GM23338 (cell line): Measurements from ENCODE around the gene CELA1. TPM values are rescaled to one million over a fixed set of nuclear protein-coding genes. Genes with fewer than 3 reads are reported as not detected.

Experiments used
- ATAC-seq: fragments of 200-7000 bp; cut with Tn5 transposase; 3 replicates; pipeline ENCODE4 v1.9.1; 2020
- DNase-seq: peaks from one replicate; pipeline ENCODE4 v3.0.0-alpha.2; 2015; ENCODE audit warnings: low spot score
- H2AFZ ChIP-seq: fragments of 200-600 bp; sonication (generic); 2 replicates; pipeline ENCODE4 v1.8.0; 2016; ENCODE audit warnings: antibody characterized with exemption, mild to moderate bottlenecking, moderate library complexity
- H3F3A ChIP-seq: fragments of 200-600 bp; sonication (generic); replicated peaks from 2 replicates; pipeline ENCODE4 v1.8.0; 2017; ENCODE audit warnings: antibody characterized with exemption, mixed run types, low read depth
- H3K27ac ChIP-seq: fragments of 200-600 bp; sonication (generic); 2 replicates; pipeline ENCODE4 v1.6.1; 2016; ENCODE audit warnings: low read depth
- H3K27me3 ChIP-seq: fragments of 200-600 bp; sonication (generic); 2 replicates; pipeline ENCODE4 v1.8.0; 2016; ENCODE audit warnings: mild to moderate bottlenecking, mixed run types, moderate library complexity; ENCODE audit not compliant: insufficient read depth
- H3K36me3 ChIP-seq: fragments of 200-600 bp; sonication (generic); 2 replicates; pipeline ENCODE4 v1.8.0; 2016; ENCODE audit warnings: mild to moderate bottlenecking; ENCODE audit not compliant: insufficient read depth
- H3K4me1 ChIP-seq: fragments of 200-600 bp; sonication (generic); 2 replicates; pipeline ENCODE4 v1.8.0; 2016; ENCODE audit warnings: mild to moderate bottlenecking, moderate library complexity; ENCODE audit not compliant: insufficient read depth
- H3K4me2 ChIP-seq: fragments of 200-600 bp; sonication (generic); 2 replicates; pipeline ENCODE4 v1.7.1; 2017; ENCODE audit warnings: mixed run types
- H3K4me3 ChIP-seq: fragments of 200-600 bp; sonication (generic); 2 replicates; pipeline ENCODE4 v1.6.1; 2016; ENCODE audit warnings: mixed run types
- H3K79me2 ChIP-seq: fragments of 200-600 bp; sonication (generic); replicated peaks from 2 replicates; pipeline ENCODE4 v1.8.0; 2017; ENCODE audit warnings: mild to moderate bottlenecking; ENCODE audit not compliant: insufficient read depth
- H3K9me2 ChIP-seq: fragments of 200-600 bp; sonication (generic); 2 replicates; pipeline ENCODE4 v1.8.0; 2017; ENCODE audit not compliant: insufficient read depth
- H4K20me1 ChIP-seq: fragments of 200-600 bp; sonication (generic); replicated peaks from 2 replicates; pipeline ENCODE4 v1.8.0; 2017; ENCODE audit warnings: mild to moderate bottlenecking; ENCODE audit not compliant: insufficient read depth
- H3K27ac Mint-ChIP-seq: 2 replicates; pipeline ENCODE4 v1.8.0; 2020; ENCODE audit warnings: inconsistent platforms, mild to moderate bottlenecking, moderate library complexity, mixed read lengths
- H3K27me3 Mint-ChIP-seq: 3 replicates; pipeline ENCODE4 v1.8.0; 2022; ENCODE audit warnings: low read depth, mild to moderate bottlenecking, moderate library complexity, mixed read lengths, inconsistent platforms; ENCODE audit not compliant: insufficient read depth, poor library complexity
- H3K36me3 Mint-ChIP-seq: 3 replicates; pipeline ENCODE4 v1.8.0; 2021; ENCODE audit warnings: low read depth, mild to moderate bottlenecking, inconsistent platforms, moderate library complexity, mixed read lengths
- H3K4me1 Mint-ChIP-seq: 3 replicates; pipeline ENCODE4 v1.8.0; 2020; ENCODE audit warnings: mild to moderate bottlenecking, inconsistent platforms, mixed read lengths
- H3K4me3 Mint-ChIP-seq: 3 replicates; pipeline ENCODE4 v1.8.0; 2021; ENCODE audit warnings: moderate library complexity, mild to moderate bottlenecking, inconsistent platforms, mixed read lengths
- H3K9me3 Mint-ChIP-seq: 3 replicates; pipeline ENCODE4 v1.8.0; 2020; ENCODE audit warnings: moderate library complexity, mild to moderate bottlenecking, inconsistent platforms, mixed read lengths
- CREB1 ChIP-seq: fragments of 250-450 bp; sonication (Bioruptor Pico); IDR thresholded peaks from 2 replicates; pipeline ENCODE4 v1.5.0; 2020; ENCODE audit warnings: low read depth, mild to moderate bottlenecking, moderate library complexity
- EZH2 ChIP-seq: fragments of 200-600 bp; sonication (generic); IDR thresholded peaks from one replicate; pipeline ENCODE4 v1.8.0; 2017; ENCODE audit warnings: antibody characterized with exemption, mild to moderate bottlenecking, low read depth; ENCODE audit not compliant: unreplicated experiment
- EZH2phosphoT487 ChIP-seq: fragments of 200-600 bp; sonication (generic); IDR thresholded peaks from one replicate; pipeline ENCODE4 v1.8.1; 2018; ENCODE audit warnings: antibody characterized with exemption; ENCODE audit not compliant: unreplicated experiment
- JUNB ChIP-seq: IDR thresholded peaks from one replicate; pipeline ENCODE4 v1.6.1; 2016; ENCODE audit warnings: antibody characterized with exemption; ENCODE audit not compliant: unreplicated experiment
- NANOG ChIP-seq: IDR thresholded peaks from 2 replicates; pipeline ENCODE4 v1.6.1; 2016; ENCODE audit warnings: antibody characterized with exemption, borderline replicate concordance
- POLR2AphosphoS5 ChIP-seq: IDR thresholded peaks from 2 replicates; pipeline ENCODE4 v1.6.1; 2016; ENCODE audit warnings: antibody characterized with exemption, low read depth
- STAT1 ChIP-seq: IDR thresholded peaks from one replicate; pipeline ENCODE4 v1.6.1; 2016; ENCODE audit warnings: antibody characterized with exemption; ENCODE audit not compliant: unreplicated experiment
- ZNF114 ChIP-seq: fragments of 250-450 bp; sonication (Bioruptor Pico); IDR thresholded peaks from 2 replicates; pipeline ENCODE4 v1.5.0; 2020; ENCODE audit warnings: mild to moderate bottlenecking, moderate library complexity
- ZNF331 ChIP-seq: fragments of 250-450 bp; sonication (Bioruptor Pico); IDR thresholded peaks from 2 replicates; pipeline ENCODE4 v1.5.0; 2020; ENCODE audit warnings: low read depth, mild to moderate bottlenecking, moderate library complexity
- polyA plus RNA-seq: library from polyadenylated mRNA; unstranded; fragments of >200 nt; fragmentation: Nextera tagmentation; extraction: Ambion mirVana; gene quantifications from 2 replicates; pipeline ENCODE4 v1.2.1, GENCODE V29; 2016
- total RNA-seq: library from RNA; depleted of rRNA; stranded (reverse); fragments of >200 nt; shearing (Covaris generic); gene quantifications from 2 replicates; pipeline ENCODE4 v1.2.3, GENCODE V29; 2014
- TF ChIP-seq, protein P1 (sequence below): IDR thresholded peaks from 2 replicates; pipeline ENCODE4 v1.6.1; 2016; ENCODE audit warnings: antibody characterized with exemption
- TF ChIP-seq, protein P2 (sequence below): fragments of 250-450 bp; sonication (Bioruptor Pico); IDR thresholded peaks from 2 replicates; pipeline ENCODE4 v1.5.0; 2020; ENCODE audit warnings: mild to moderate bottlenecking, moderate library complexity
- TF ChIP-seq, protein P3 (sequence below), 2 experiments: fragments of 200-600 bp in 1 of 2; sonication (generic) in 1 of 2; conservative IDR thresholded peaks; 2 replicates each; pipeline versions ENCODE4 v1.5.1 to v1.6.1; 2016 to 2017; ENCODE audit warnings: antibody characterized with exemption in 2 of 2, low read depth in 2 of 2, mild to moderate bottlenecking in 2 of 2, moderate library complexity in 1 of 2
- TF ChIP-seq, protein P4 (sequence below): IDR thresholded peaks from one replicate; pipeline ENCODE4 v1.6.1; 2018; ENCODE audit warnings: antibody characterized with exemption; ENCODE audit not compliant: unreplicated experiment

Gene CELA1
- total and polyA plus RNA-seq, 2 experiments from 2014 or later = not detected

DNA sequence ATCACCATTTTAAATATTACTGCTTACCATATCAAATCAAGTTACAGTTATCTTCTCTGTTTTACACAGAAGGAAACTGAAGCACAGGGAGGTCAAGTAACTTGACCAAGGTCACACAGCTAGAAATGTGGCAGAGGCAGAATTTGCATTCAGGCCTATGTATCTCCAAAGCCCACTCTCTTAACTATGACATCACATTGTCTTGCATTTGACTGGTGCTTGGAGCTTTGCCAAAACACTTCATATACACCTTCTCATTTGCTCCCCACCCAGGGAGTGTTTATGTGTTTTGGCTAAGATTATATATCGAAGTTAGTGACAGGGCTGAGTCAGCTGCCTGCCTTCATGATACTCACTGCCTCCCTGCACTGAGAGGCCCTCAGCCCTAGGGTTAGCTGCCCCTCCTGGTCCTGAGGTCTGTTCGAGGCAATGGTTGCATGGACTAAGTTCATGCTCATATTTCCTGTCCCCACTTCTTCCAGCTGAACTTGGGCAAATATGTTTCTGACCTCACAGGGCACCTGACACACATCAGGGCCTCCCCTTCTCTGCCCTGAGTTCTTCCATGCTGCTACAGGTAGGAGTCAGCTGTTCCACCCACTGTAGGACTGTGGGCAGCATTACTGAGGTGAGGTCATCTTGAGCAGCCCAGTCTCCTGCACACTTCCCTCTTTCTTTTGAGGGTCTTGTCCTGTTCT, 43.0 kb upstream of the CELA1 start:
- Mint-ChIP-seq H3K27me3 (peaks cover 39% of the 10 kb centered on the region), H3K4me3 (no peak overlapping the region; the same call in 2 of the 3 replicates), H3K9me3 (no peaks in the 10 kb centered on the region), H3K4me1 (peaks cover 43% of the 10 kb centered on the region), H3K36me3 (peaks cover 6% of the 10 kb centered on the region; the same call in 2 of the 3 replicates), H3K27ac (no peak overlapping the region)
- no peak for ATAC-seq
- Histone ChIP-seq H3K27ac (no peak overlapping the region), H4K20me1 (no peaks in the 10 kb centered on the region; the same call in 1 of the 2 replicates), H3K4me1 (peaks cover 35% of the 10 kb centered on the region), H3K36me3 (no peaks in the 10 kb centered on the region), H3F3A (peaks cover 21% of the 10 kb centered on the region), H3K9me2 (no peaks in the 10 kb centered on the region; the same call in 1 of the 2 replicates), H2AFZ (no peak overlapping the region), H3K27me3 (no peaks in the 10 kb centered on the region), H3K79me2 (peaks cover 8% of the 10 kb centered on the region), H3K4me2 (no peak overlapping the region), H3K4me3 (no peak overlapping the region)
- TF ChIP-seq POLR2AphosphoS5 = no peak
- no peak for TF ChIP-seq JUNB
- TF ChIP-seq, protein P1, sequence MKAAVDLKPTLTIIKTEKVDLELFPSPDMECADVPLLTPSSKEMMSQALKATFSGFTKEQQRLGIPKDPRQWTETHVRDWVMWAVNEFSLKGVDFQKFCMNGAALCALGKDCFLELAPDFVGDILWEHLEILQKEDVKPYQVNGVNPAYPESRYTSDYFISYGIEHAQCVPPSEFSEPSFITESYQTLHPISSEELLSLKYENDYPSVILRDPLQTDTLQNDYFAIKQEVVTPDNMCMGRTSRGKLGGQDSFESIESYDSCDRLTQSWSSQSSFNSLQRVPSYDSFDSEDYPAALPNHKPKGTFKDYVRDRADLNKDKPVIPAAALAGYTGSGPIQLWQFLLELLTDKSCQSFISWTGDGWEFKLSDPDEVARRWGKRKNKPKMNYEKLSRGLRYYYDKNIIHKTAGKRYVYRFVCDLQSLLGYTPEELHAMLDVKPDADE = no peak
- TF ChIP-seq, protein P2, sequence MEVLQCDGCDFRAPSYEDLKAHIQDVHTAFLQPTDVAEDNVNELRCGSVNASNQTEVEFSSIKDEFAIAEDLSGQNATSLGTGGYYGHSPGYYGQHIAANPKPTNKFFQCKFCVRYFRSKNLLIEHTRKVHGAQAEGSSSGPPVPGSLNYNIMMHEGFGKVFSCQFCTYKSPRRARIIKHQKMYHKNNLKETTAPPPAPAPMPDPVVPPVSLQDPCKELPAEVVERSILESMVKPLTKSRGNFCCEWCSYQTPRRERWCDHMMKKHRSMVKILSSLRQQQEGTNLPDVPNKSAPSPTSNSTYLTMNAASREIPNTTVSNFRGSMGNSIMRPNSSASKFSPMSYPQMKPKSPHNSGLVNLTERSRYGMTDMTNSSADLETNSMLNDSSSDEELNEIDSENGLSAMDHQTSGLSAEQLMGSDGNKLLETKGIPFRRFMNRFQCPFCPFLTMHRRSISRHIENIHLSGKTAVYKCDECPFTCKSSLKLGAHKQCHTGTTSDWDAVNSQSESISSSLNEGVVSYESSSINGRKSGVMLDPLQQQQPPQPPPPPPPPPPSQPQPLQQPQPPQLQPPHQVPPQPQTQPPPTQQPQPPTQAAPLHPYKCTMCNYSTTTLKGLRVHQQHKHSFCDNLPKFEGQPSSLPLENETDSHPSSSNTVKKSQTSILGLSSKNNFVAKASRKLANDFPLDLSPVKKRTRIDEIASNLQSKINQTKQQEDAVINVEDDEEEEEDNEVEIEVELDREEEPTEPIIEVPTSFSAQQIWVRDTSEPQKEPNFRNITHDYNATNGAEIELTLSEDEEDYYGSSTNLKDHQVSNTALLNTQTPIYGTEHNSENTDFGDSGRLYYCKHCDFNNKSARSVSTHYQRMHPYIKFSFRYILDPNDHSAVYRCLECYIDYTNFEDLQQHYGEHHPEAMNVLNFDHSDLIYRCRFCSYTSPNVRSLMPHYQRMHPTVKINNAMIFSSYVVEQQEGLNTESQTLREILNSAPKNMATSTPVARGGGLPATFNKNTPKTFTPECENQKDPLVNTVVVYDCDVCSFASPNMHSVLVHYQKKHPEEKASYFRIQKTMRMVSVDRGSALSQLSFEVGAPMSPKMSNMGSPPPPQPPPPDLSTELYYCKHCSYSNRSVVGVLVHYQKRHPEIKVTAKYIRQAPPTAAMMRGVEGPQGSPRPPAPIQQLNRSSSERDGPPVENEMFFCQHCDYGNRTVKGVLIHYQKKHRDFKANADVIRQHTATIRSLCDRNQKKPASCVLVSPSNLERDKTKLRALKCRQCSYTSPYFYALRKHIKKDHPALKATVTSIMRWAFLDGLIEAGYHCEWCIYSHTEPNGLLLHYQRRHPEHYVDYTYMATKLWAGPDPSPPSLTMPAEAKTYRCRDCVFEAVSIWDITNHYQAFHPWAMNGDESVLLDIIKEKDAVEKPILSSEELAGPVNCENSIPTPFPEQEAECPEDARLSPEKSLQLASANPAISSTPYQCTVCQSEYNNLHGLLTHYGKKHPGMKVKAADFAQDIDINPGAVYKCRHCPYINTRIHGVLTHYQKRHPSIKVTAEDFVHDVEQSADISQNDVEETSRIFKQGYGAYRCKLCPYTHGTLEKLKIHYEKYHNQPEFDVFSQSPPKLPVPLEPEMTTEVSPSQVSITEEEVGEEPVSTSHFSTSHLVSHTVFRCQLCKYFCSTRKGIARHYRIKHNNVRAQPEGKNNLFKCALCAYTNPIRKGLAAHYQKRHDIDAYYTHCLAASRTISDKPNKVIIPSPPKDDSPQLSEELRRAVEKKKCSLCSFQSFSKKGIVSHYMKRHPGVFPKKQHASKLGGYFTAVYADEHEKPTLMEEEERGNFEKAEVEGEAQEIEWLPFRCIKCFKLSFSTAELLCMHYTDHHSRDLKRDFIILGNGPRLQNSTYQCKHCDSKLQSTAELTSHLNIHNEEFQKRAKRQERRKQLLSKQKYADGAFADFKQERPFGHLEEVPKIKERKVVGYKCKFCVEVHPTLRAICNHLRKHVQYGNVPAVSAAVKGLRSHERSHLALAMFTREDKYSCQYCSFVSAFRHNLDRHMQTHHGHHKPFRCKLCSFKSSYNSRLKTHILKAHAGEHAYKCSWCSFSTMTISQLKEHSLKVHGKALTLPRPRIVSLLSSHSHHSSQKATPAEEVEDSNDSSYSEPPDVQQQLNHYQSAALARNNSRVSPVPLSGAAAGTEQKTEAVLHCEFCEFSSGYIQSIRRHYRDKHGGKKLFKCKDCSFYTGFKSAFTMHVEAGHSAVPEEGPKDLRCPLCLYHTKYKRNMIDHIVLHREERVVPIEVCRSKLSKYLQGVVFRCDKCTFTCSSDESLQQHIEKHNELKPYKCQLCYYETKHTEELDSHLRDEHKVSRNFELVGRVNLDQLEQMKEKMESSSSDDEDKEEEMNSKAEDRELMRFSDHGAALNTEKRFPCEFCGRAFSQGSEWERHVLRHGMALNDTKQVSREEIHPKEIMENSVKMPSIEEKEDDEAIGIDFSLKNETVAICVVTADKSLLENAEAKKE (CRISPR knock-in tag) = no peak
- no peak for TF ChIP-seq EZH2phosphoT487
- no peak for TF ChIP-seq EZH2
- TF ChIP-seq ZNF331 (CRISPR knock-in tag) = no peak
- no peak for TF ChIP-seq CREB1 (CRISPR knock-in tag)
- TF ChIP-seq, protein P3, sequence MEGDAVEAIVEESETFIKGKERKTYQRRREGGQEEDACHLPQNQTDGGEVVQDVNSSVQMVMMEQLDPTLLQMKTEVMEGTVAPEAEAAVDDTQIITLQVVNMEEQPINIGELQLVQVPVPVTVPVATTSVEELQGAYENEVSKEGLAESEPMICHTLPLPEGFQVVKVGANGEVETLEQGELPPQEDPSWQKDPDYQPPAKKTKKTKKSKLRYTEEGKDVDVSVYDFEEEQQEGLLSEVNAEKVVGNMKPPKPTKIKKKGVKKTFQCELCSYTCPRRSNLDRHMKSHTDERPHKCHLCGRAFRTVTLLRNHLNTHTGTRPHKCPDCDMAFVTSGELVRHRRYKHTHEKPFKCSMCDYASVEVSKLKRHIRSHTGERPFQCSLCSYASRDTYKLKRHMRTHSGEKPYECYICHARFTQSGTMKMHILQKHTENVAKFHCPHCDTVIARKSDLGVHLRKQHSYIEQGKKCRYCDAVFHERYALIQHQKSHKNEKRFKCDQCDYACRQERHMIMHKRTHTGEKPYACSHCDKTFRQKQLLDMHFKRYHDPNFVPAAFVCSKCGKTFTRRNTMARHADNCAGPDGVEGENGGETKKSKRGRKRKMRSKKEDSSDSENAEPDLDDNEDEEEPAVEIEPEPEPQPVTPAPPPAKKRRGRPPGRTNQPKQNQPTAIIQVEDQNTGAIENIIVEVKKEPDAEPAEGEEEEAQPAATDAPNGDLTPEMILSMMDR (conservative IDR thresholded peaks at IDR 0.05; ENCODE audit: low read depth in 2 of 2) = no peak
- TF ChIP-seq NANOG = no peak
- no peak for TF ChIP-seq STAT1
- TF ChIP-seq ZNF114 = no peak
- TF ChIP-seq, protein P4, sequence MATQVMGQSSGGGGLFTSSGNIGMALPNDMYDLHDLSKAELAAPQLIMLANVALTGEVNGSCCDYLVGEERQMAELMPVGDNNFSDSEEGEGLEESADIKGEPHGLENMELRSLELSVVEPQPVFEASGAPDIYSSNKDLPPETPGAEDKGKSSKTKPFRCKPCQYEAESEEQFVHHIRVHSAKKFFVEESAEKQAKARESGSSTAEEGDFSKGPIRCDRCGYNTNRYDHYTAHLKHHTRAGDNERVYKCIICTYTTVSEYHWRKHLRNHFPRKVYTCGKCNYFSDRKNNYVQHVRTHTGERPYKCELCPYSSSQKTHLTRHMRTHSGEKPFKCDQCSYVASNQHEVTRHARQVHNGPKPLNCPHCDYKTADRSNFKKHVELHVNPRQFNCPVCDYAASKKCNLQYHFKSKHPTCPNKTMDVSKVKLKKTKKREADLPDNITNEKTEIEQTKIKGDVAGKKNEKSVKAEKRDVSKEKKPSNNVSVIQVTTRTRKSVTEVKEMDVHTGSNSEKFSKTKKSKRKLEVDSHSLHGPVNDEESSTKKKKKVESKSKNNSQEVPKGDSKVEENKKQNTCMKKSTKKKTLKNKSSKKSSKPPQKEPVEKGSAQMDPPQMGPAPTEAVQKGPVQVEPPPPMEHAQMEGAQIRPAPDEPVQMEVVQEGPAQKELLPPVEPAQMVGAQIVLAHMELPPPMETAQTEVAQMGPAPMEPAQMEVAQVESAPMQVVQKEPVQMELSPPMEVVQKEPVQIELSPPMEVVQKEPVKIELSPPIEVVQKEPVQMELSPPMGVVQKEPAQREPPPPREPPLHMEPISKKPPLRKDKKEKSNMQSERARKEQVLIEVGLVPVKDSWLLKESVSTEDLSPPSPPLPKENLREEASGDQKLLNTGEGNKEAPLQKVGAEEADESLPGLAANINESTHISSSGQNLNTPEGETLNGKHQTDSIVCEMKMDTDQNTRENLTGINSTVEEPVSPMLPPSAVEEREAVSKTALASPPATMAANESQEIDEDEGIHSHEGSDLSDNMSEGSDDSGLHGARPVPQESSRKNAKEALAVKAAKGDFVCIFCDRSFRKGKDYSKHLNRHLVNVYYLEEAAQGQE = no peak
- DNase-seq = no peak
